Measurements from ENCODE around the gene RFTN2. TPM values are rescaled to one million over a fixed set of nuclear protein-coding genes. Genes with fewer than 3 reads are reported as not detected.

Gene RFTN2
- total RNA-seq, 6 experiments from 2014 or later, result 0.05 to 0.45 (median 0.13) TPM; not detected in 1

GRCh38 chr2:197673106-197673505, 2.3 kb downstream of the RFTN2 start:
- Mint-ChIP-seq H3K4me3 (no peak overlapping the region), H3K27ac (no peak overlapping the region), H3K27me3 (ENCODE audit: insufficient read depth) (no peaks in the 10 kb centered on the region), H3K9me3 (no peaks in the 10 kb centered on the region), H3K4me1 (ENCODE audit: low read depth) (peaks cover 30% of the 10 kb centered on the region), H3K36me3 (ENCODE audit: low read depth) (no peaks in the 10 kb centered on the region)
- no peak for DNase-seq
- no peak for TF ChIP-seq CTCF (IDR thresholded peaks at IDR 0.05)

GRCh38 chr2:197672371-197672893, 3.0 kb downstream of the RFTN2 start:
- Mint-ChIP-seq H3K4me3 (no peak overlapping the region), H3K27me3 (ENCODE audit: insufficient read depth) (no peaks in the 10 kb centered on the region), H3K27ac (no peak overlapping the region), H3K4me1 (ENCODE audit: low read depth) (peaks cover 28% of the 10 kb centered on the region), H3K36me3 (ENCODE audit: low read depth) (no peaks in the 10 kb centered on the region), H3K9me3 (no peaks in the 10 kb centered on the region)
- no peak for DNase-seq
- TF ChIP-seq CTCF (IDR thresholded peaks at IDR 0.05), result no peak

GRCh38 chr2:197669077-197669476, 6.3 kb downstream of the RFTN2 start:
- Mint-ChIP-seq H3K9me3 (no peaks in the 10 kb centered on the region; the same call in 1 of the 2 replicates), H3K36me3 (ENCODE audit: low read depth) (no peaks in the 10 kb centered on the region), H3K27ac (no peak overlapping the region), H3K27me3 (ENCODE audit: insufficient read depth) (no peaks in the 10 kb centered on the region), H3K4me3 (no peak overlapping the region), H3K4me1 (ENCODE audit: low read depth) (no peaks in the 10 kb centered on the region)
- DNase-seq, result no peak
- no peak for TF ChIP-seq CTCF (IDR thresholded peaks at IDR 0.05)

- Mint-ChIP-seq H3K9me3 (no peaks in the 10 kb centered on the region; the same call in 1 of the 2 replicates), H3K27ac (no peak overlapping the region), H3K27me3 (ENCODE audit: insufficient read depth) (no peaks in the 10 kb centered on the region), H3K4me1 (ENCODE audit: low read depth) (no peaks in the 10 kb centered on the region), H3K4me3 (no peak overlapping the region), H3K36me3 (ENCODE audit: low read depth) (no peaks in the 10 kb centered on the region)
- no peak for DNase-seq
- TF ChIP-seq CTCF (IDR thresholded peaks at IDR 0.05), result no peak
These were observed 7.1 kb downstream of the RFTN2 start for GRCh38 chr2:197668296-197668695.

- Mint-ChIP-seq H3K27me3 (ENCODE audit: insufficient read depth) (no peaks in the 10 kb centered on the region), H3K9me3 (no peaks in the 10 kb centered on the region; the same call in 1 of the 2 replicates), H3K4me3 (no peak overlapping the region), H3K27ac (no peak overlapping the region), H3K36me3 (ENCODE audit: low read depth) (no peaks in the 10 kb centered on the region), H3K4me1 (ENCODE audit: low read depth) (no peaks in the 10 kb centered on the region)
- no peak for DNase-seq
- TF ChIP-seq CTCF (IDR thresholded peaks at IDR 0.05), result no peak
These were observed 9.1 kb downstream of the RFTN2 start for GRCh38 chr2:197666277-197666676.

GRCh38 chr2:197661626-197662025, 13.8 kb downstream of the RFTN2 start:
- DNase-seq, result no peak
- Mint-ChIP-seq H3K4me3 (no peak overlapping the region), H3K36me3 (ENCODE audit: low read depth) (no peaks in the 10 kb centered on the region), H3K4me1 (ENCODE audit: low read depth) (no peaks in the 10 kb centered on the region), H3K27ac (no peak overlapping the region), H3K27me3 (ENCODE audit: insufficient read depth) (no peaks in the 10 kb centered on the region), H3K9me3 (no peaks in the 10 kb centered on the region; the same call in 1 of the 2 replicates)
- no peak for TF ChIP-seq CTCF (IDR thresholded peaks at IDR 0.05)

Measured in HFFc6 (cell line).